Fibroblast of peridontal ligament (primary cell): ENCODE results near the gene CYP27A1.
"Not testable (repeated sequence)": the region's sequence is repeated elsewhere in the genome, so short reads cannot be mapped to it uniquely, and the experiment has no call there.

Source experiments
- DNase-seq: peaks from one replicate; pipeline ENCODE4 v3.0.0-alpha.2; 2010; ENCODE audit errors: extremely low read depth

Gene CYP27A1

GRCh38 chr2:218831378-218831990 lies 49.5 kb downstream of the CYP27A1 start, which contains the start of gene PRKAG3:
Gene PRKAG3, minus strand, starts transcription at chr2:218831803.
- DNase-seq: no peak

GRCh38 chr2:218832081-218832480 lies 50.1 kb downstream of the CYP27A1 start:
- no peak for DNase-seq

- DNase-seq: peak; percentile 46
These were observed 50.6 kb downstream of the CYP27A1 start for GRCh38 chr2:218832520-218832919.

- no peak for DNase-seq
These were observed 51.2 kb downstream of the CYP27A1 start for GRCh38 chr2:218833023-218833609.

- DNase-seq: no peak
These were observed 52.7 kb downstream of the CYP27A1 start for GRCh38 chr2:218834685-218835084.

- DNase-seq: no peak
These were observed 55.5 kb downstream of the CYP27A1 start for GRCh38 chr2:218837495-218837894.

GRCh38 chr2:218839430-218839829 lies 57.5 kb downstream of the CYP27A1 start:
- peak; percentile 73 for DNase-seq

- DNase-seq: no peak
These were observed 57.9 kb downstream of the CYP27A1 start for GRCh38 chr2:218839888-218840287.

- DNase-seq: not testable (repeated sequence)
These were observed 62.4 kb downstream of the CYP27A1 start for GRCh38 chr2:218844334-218844733.

GRCh38 chr2:218846963-218847362 lies 65.0 kb downstream of the CYP27A1 start:
- not testable (repeated sequence) for DNase-seq

GRCh38 chr2:218849721-218850120 lies 67.8 kb downstream of the CYP27A1 start:
- no peak for DNase-seq

GRCh38 chr2:218850796-218851195 lies 68.8 kb downstream of the CYP27A1 start:
- no peak for DNase-seq

GRCh38 chr2:218851286-218851685 lies 69.3 kb downstream of the CYP27A1 start:
- no peak for DNase-seq

- DNase-seq: peak; percentile 33
These were observed 71.1 kb downstream of the CYP27A1 start for GRCh38 chr2:218852911-218853667.

- no peak for DNase-seq
These were observed 71.8 kb downstream of the CYP27A1 start for GRCh38 chr2:218853766-218854165.

- no peak for DNase-seq
These were observed 72.9 kb downstream of the CYP27A1 start for GRCh38 chr2:218854860-218855259.

- no peak for DNase-seq
These were observed 73.6 kb downstream of the CYP27A1 start for GRCh38 chr2:218855305-218856166.

- no peak for DNase-seq
These were observed 74.4 kb downstream of the CYP27A1 start for GRCh38 chr2:218856167-218856895.

- no peak for DNase-seq
These were observed 74.9 kb downstream of the CYP27A1 start for GRCh38 chr2:218856896-218857243.

- no peak for DNase-seq
These were observed 75.6 kb downstream of the CYP27A1 start for GRCh38 chr2:218857371-218858137.

GRCh38 chr2:218858138-218858445 lies 76.1 kb downstream of the CYP27A1 start:
- DNase-seq: no peak
